ENCODE results near the gene SF3B2.
"Not testable (repeated sequence)": the region's sequence is repeated elsewhere in the genome, so short reads cannot be mapped to it uniquely, and the experiment has no call there.

Gene SF3B2

DNA sequence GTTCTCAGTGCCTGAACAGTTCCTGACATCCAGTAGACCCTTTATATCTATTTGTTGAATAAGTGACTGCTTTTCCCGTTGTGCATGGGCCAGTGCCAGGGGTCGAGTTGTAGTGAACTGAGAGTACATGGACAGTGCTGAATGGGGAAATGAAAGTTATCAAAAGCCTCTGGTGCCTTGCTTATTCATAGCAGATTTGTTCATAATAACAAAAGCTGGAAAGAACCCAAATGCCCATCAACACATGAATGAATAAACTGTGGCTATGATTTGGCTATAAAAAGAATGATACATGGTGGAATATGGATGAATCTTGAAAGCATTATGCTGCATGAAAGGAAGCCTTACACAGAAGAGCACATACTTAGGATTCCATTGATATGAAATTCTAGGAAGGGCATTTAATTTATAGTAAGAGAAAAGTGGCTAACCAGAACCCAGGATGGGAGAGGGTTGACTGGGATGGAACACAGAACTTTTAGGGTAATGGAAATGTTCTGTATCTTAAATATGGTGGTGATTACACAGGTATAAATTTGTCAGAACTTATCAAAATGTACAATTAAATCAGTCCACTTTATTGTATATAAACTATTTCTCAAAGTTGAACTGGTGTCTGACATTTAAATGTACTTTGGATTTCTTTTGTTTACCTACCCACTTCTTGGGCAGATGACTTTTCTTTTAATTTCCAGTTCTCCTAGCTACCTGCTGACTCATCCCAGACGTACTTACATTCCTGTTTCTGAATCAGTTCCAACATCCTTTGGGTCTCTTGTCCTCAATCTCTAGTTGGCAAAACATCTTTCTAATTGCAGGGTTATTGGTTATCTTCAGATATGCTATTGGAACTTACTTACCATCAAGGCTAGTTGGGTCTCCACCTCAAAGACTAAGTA, 60.7 kb downstream of the SF3B2 start:
- DNase-seq: no peak

- DNase-seq: not testable (repeated sequence)
These were observed 62.8 kb downstream of the SF3B2 start for GRCh38 chr11:66114957-66115356.

GRCh38 chr11:66115638-66116301, 63.6 kb downstream of the SF3B2 start:
- no peak for DNase-seq

DNA sequence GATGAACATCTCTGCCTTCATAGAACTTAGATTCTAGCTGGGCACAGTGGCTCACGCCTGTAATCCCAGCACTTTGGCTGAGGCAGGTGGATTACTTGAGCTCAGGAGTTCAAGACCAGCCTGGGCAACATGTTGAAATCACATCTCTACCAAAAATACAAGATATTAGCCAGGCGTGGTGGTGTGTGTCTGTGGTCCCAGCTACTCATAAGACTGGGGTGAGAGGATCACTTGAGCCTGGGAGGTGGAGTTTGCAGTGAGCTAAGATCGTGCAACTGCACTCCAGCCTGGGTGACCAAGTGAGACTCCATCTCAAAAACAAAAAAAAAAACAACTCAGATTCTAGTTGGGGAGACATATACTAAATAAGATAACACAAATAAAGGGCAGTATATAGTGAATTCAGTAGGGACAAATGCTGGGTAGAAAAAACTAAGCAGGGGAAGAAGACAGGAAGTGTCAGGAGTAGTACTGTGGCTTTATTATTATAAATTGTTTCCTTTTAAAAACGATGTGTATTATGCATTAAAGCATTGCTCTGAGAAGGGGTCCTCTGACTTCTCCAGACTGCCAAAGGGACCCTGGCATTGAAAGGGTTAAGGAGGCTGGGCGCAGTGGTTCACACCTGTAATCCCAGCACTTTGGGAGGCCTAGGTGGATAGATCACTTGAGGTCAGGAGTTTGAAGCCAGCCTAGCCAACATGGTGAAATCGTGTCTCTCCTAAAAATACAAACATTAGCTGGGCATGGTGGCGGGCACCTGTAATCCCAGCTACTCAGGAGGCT, 64.6 kb downstream of the SF3B2 start:
- no peak for DNase-seq

GRCh38 chr11:66118847-66119246, 66.7 kb downstream of the SF3B2 start:
- no peak for DNase-seq

Data from NCI-H2227 treated with DMSO at 0.1 percent for 48 hours (cell line).